Liver (tissue), 9 donors: ENCODE data around the gene ITPKB. TPM values are rescaled to one million over a fixed set of nuclear protein-coding genes. Genes with fewer than 3 reads are reported as not detected.

Source experiments
- DNase-seq: peaks from one replicate; pipeline ENCODE4 v3.0.0-alpha.2; 2017; ENCODE audit warnings: low spot score
- H3K27ac ChIP-seq, 2 donors: one replicate each; pipeline ENCODE4 v1.7.0; 2013; ENCODE audit warnings: inconsistent platforms in 2 of 2, low read length in 2 of 2, control low read depth in 1 of 2, low read depth in 1 of 2, mild to moderate bottlenecking in 1 of 2
- H3K27me3 ChIP-seq, 4 donors: one replicate each; pipeline versions ENCODE4 v1.6.1 to v1.7.0; 2013; ENCODE audit warnings: low read length in 3 of 4, inconsistent platforms in 1 of 4, mild to moderate bottlenecking in 1 of 4, moderate library complexity in 1 of 4; ENCODE audit not compliant: control insufficient read depth in 4 of 4, insufficient read depth in 4 of 4
- H3K36me3 ChIP-seq, 4 donors: one replicate each; pipeline versions ENCODE4 v1.6.1 to v1.7.0; 2013; ENCODE audit warnings: low read length in 3 of 4, mild to moderate bottlenecking in 3 of 4, low read depth in 1 of 4, moderate library complexity in 1 of 4; ENCODE audit not compliant: control insufficient read depth in 4 of 4, insufficient read depth in 3 of 4
- H3K4me1 ChIP-seq, 4 donors: one replicate each; pipeline versions ENCODE4 v1.6.1 to v1.7.0; 2013; ENCODE audit warnings: low read length in 3 of 4, mild to moderate bottlenecking in 3 of 4, moderate library complexity in 1 of 4; ENCODE audit not compliant: control insufficient read depth in 4 of 4, insufficient read depth in 4 of 4
- H3K4me3 ChIP-seq, 3 donors: one replicate each; pipeline versions ENCODE4 v1.6.1 to v1.7.0; 2013; ENCODE audit warnings: low read length in 3 of 3, control low read depth in 1 of 3, low read depth in 1 of 3, mild to moderate bottlenecking in 1 of 3
- H3K9ac ChIP-seq, 2 donors: one replicate each; pipeline ENCODE4 v1.7.0; 2013; ENCODE audit warnings: low read length in 2 of 2, mild to moderate bottlenecking in 2 of 2, moderate library complexity in 2 of 2, control low read depth in 1 of 2, low read depth in 1 of 2
- H3K9me3 ChIP-seq, 4 donors: one replicate each; pipeline versions ENCODE4 v1.6.1 to v1.7.0; 2013; ENCODE audit warnings: low read length in 3 of 4; ENCODE audit not compliant: control insufficient read depth in 4 of 4
- ATF3 ChIP-seq: IDR thresholded peaks from 2 replicates; pipeline ENCODE4 v1.6.1; 2016; ENCODE audit warnings: antibody characterized with exemption
- CTCF ChIP-seq: fragments of 150-350 bp; IDR thresholded peaks from 2 replicates; pipeline ENCODE4 v1.5.1; 2017; ENCODE audit warnings: improper control_type of control experiment, low read depth, low read length; ENCODE audit not compliant: missing input control
- EGR1 ChIP-seq, 2 donors: IDR thresholded peaks; 2 replicates each; pipeline ENCODE4 v1.6.1; 2016 to 2018; ENCODE audit warnings: antibody characterized with exemption in 2 of 2, low read depth in 2 of 2
- FOXA1 ChIP-seq: IDR thresholded peaks from 2 replicates; pipeline ENCODE4 v1.6.1; 2016; ENCODE audit warnings: antibody characterized with exemption
- FOXA2 ChIP-seq: IDR thresholded peaks from 2 replicates; pipeline ENCODE4 v1.6.1; 2016; ENCODE audit warnings: antibody characterized with exemption
- GABPA ChIP-seq, 2 donors: IDR thresholded peaks in 1 of 2; conservative IDR thresholded peaks in 1 of 2; 2 replicates each; pipeline ENCODE4 v1.6.1; 2016; ENCODE audit warnings: antibody characterized with exemption in 2 of 2, mild to moderate bottlenecking in 1 of 2, moderate library complexity in 1 of 2
- HNF4A ChIP-seq, 2 donors: conservative IDR thresholded peaks; 2 replicates each; pipeline ENCODE4 v1.6.1; 2016; ENCODE audit warnings: antibody characterized with exemption in 2 of 2, mild to moderate bottlenecking in 2 of 2
- HNF4G ChIP-seq: IDR thresholded peaks from 2 replicates; pipeline ENCODE4 v1.6.1; 2016; ENCODE audit warnings: antibody characterized with exemption
- JUND ChIP-seq, 2 donors: IDR thresholded peaks; 2 replicates each; pipeline ENCODE4 v1.6.1; 2016; ENCODE audit warnings: antibody characterized with exemption in 2 of 2
- MAX ChIP-seq: IDR thresholded peaks from 2 replicates; pipeline ENCODE4 v1.6.1; 2016; ENCODE audit warnings: antibody characterized with exemption
- NR2F2 ChIP-seq: IDR thresholded peaks from 2 replicates; pipeline ENCODE4 v1.6.1; 2016; ENCODE audit warnings: antibody characterized with exemption
- RAD21 ChIP-seq, 2 donors: IDR thresholded peaks; 2 replicates each; pipeline ENCODE4 v1.6.1; 2016; ENCODE audit warnings: antibody characterized with exemption in 2 of 2, mild to moderate bottlenecking in 2 of 2
- REST ChIP-seq: IDR thresholded peaks from 2 replicates; pipeline ENCODE4 v1.6.1; 2016; ENCODE audit warnings: antibody characterized with exemption, mild to moderate bottlenecking
- RXRA ChIP-seq, 2 donors: IDR thresholded peaks; 2 replicates each; pipeline ENCODE4 v1.6.1; 2017 to 2018; ENCODE audit warnings: antibody characterized with exemption in 2 of 2, mild to moderate bottlenecking in 1 of 2
- SP1 ChIP-seq: IDR thresholded peaks from 2 replicates; pipeline ENCODE4 v1.6.1; 2018; ENCODE audit warnings: antibody characterized with exemption, mild to moderate bottlenecking
- TAF1 ChIP-seq: conservative IDR thresholded peaks from 2 replicates; pipeline ENCODE4 v1.6.1; 2016; ENCODE audit warnings: antibody characterized with exemption, mild to moderate bottlenecking
- YY1 ChIP-seq: IDR thresholded peaks from 2 replicates; pipeline ENCODE4 v1.6.1; 2016; ENCODE audit warnings: antibody characterized with exemption, mild to moderate bottlenecking
- ZBTB33 ChIP-seq: IDR thresholded peaks from 2 replicates; pipeline ENCODE4 v1.6.1; 2016; ENCODE audit warnings: antibody characterized with exemption
- WGBS: extraction: QIAGEN DNeasy Blood & Tissue Kit; methylation state at CpG from one replicate; pipeline ENCODE4 v1.1.7; 2013; 5-methylcytosine and 5-hydroxymethylcytosine counted together
- polyA plus RNA-seq, 2 donors: library from polyadenylated mRNA; stranded (reverse) in 1 of 2; unstranded in 1 of 2; fragments of 200-250 nt in 1 of 2; fragments of >200 nt in 1 of 2; fragmentation: Nextera tagmentation in 1 of 2; extraction: Ambion mirVana in 1 of 2; gene quantifications; one replicate each; pipeline versions ENCODE4 v1.2.1 to v1.2.3, GENCODE V29; 2013 to 2015
- total RNA-seq, 2 donors: library from RNA; depleted of rRNA; stranded (reverse); fragments of >200 nt; gene quantifications; one replicate each; pipeline ENCODE4 v1.2.3, GENCODE V29; 2014
- donor health status: healthy.
- donor health status: healthy.
- donor health status: healthy.
- donor health status: healthy.
- donor health status: healthy.

The ITPKB gene
- total and polyA plus RNA-seq, 4 donors: 0.61 to 5.8 (median 3.7) TPM

- no peaks in the 10 kb centered on the region for H3K4me1 ChIP-seq
- H3K36me3 ChIP-seq: no peaks in the 10 kb centered on the region
- H3K4me3 ChIP-seq: no peak overlapping the region
- H3K9ac ChIP-seq: no peak overlapping the region
- H3K9me3 ChIP-seq: no peaks in the 10 kb centered on the region
- H3K27me3 ChIP-seq: no peaks in the 10 kb centered on the region
- H3K27ac ChIP-seq: no peak overlapping the region
- WGBS: 82% methylated on average over 2 of the region's 2 CpGs
- DNase-seq: no peak
- TF ChIP-seq JUND (IDR thresholded peaks at IDR 0.05) (no peak), GABPA (IDR thresholded peaks at IDR 0.05 in 1 of 2, conservative IDR thresholded peaks at IDR 0.05 in 1 of 2) (no peak), ZBTB33 (no peak), MAX (no peak), FOXA1 (no peak), RXRA (IDR thresholded peaks at IDR 0.05) (no peak), FOXA2 (no peak), CTCF (no peak), REST (no peak), EGR1 (IDR thresholded peaks at IDR 0.05; ENCODE audit: low read depth in 2 of 2) (no peak), HNF4A (conservative IDR thresholded peaks at IDR 0.05) (no peak), HNF4G (no peak), SP1 (no peak), NR2F2 (no peak), ATF3 (no peak), TAF1 (no peak), RAD21 (IDR thresholded peaks at IDR 0.05) (no peak), YY1 (no peak)
Observed at GRCh38 chr1:226785805-226786204, 46.7 kb upstream of the ITPKB start.
